GM19238 (cell line): Measurements from ENCODE around the gene CCDC87.
"Not testable (repeated sequence)": the region's sequence is repeated elsewhere in the genome, so short reads cannot be mapped to it uniquely, and the experiment has no call there.

Experiments
- DNase-seq: peaks from one replicate; pipeline ENCODE4 v3.0.0; 2011; ENCODE audit warnings: low spot score; ENCODE audit not compliant: insufficient read length

The CCDC87 gene

GRCh38 chr11:66616379-66617154 lies 23.7 kb upstream of the CCDC87 start, which contains the start of gene RBM14:
Gene RBM14, plus strand, starts transcription at chr11:66616630. Its CDS starts 91 bp downstream, at chr11:66616721.
- DNase-seq, result peak; percentile 98

- DNase-seq, result no peak
Measured at GRCh38 chr11:66614073-66614472, 21.2 kb upstream of the CCDC87 start.

- no peak for DNase-seq
Measured at GRCh38 chr11:66612458-66612857, 19.6 kb upstream of the CCDC87 start.

GRCh38 chr11:66609721-66610617 lies 17.1 kb upstream of the CCDC87 start:
- no peak for DNase-seq

GRCh38 chr11:66607126-66607834 lies 14.4 kb upstream of the CCDC87 start:
- DNase-seq, result no peak

- DNase-seq, result not testable (repeated sequence)
Measured at GRCh38 chr11:66606608-66607007, 13.7 kb upstream of the CCDC87 start.

- DNase-seq, result no peak
Measured at GRCh38 chr11:66604155-66604554, 11.3 kb upstream of the CCDC87 start.

- DNase-seq, result no peak
Measured at GRCh38 chr11:66603072-66603471, 10.2 kb upstream of the CCDC87 start.

- no peak for DNase-seq
Measured at GRCh38 chr11:66600631-66601233, 7.9 kb upstream of the CCDC87 start.

GRCh38 chr11:66600219-66600618 lies 7.4 kb upstream of the CCDC87 start:
- no peak for DNase-seq

- no peak for DNase-seq
Measured at GRCh38 chr11:66598993-66599392, 6.1 kb upstream of the CCDC87 start.

GRCh38 chr11:66595245-66595904 lies 2.5 kb upstream of the CCDC87 start:
- no peak for DNase-seq

- no peak for DNase-seq
Measured at GRCh38 chr11:66593650-66594049, 787 bp upstream of the CCDC87 start.

GRCh38 chr11:66593303-66593635 lies 406 bp upstream of the CCDC87 start:
- DNase-seq, result no peak

- no peak for DNase-seq
Measured at GRCh38 chr11:66591175-66591574, 1.7 kb downstream of the CCDC87 start.

GRCh38 chr11:66589996-66590675 lies 2.7 kb downstream of the CCDC87 start:
- DNase-seq, result no peak

- DNase-seq, result not testable (repeated sequence)
Measured at GRCh38 chr11:66589315-66589714, 3.5 kb downstream of the CCDC87 start.

GRCh38 chr11:66586136-66586535 lies 6.7 kb downstream of the CCDC87 start:
- no peak for DNase-seq

GRCh38 chr11:66585447-66585846 lies 7.4 kb downstream of the CCDC87 start:
- not testable (repeated sequence) for DNase-seq

- not testable (repeated sequence) for DNase-seq
Measured at GRCh38 chr11:66582565-66583147, 10.2 kb downstream of the CCDC87 start.
